AG09309 (cell line): Measurements from ENCODE around the gene MBD3L4.
"Not testable (repeated sequence)": the region's sequence is repeated elsewhere in the genome, so short reads cannot be mapped to it uniquely, and the experiment has no call there.

ENCODE experiments used
- DNase-seq: peaks from one replicate; pipeline ENCODE4 v3.0.0-alpha.2; 2010; ENCODE audit warnings: low read depth
- H3K4me3 ChIP-seq: 2 replicates; pipeline ENCODE4 v1.5.1; 2011; ENCODE audit warnings: mild to moderate bottlenecking, low read depth, low read length, moderate library complexity; ENCODE audit not compliant: control insufficient read depth
- TF ChIP-seq, protein P1 (sequence below): IDR thresholded peaks from 2 replicates; pipeline ENCODE4 v1.5.1; 2011; ENCODE audit warnings: mild to moderate bottlenecking, low read depth, low read length, inconsistent platforms; ENCODE audit not compliant: insufficient read depth, control insufficient read depth; ENCODE audit errors: missing control alignments

The MBD3L4 gene

DNA sequence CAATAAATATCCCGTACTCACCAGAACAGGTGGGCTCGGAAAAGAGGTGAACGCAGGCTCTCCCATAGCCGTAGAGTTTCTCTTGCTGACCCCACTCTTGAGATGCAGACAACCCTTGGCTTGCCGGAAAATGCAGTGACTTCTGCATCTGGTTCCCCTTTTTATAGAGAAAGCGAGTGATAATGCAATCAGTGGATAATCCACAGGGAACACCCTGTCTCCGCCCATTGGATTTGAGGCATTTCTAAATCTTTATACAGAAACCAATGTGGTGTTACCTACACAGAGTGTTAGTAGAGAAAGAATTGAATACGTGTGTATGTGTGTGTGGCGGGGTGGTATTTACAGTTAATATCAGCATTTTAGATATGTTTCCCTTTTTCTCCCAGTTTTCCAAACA is at the start of gene MBD3L4:
Gene MBD3L4 (minus strand): TSS at position 101 of the 400 bp plus-strand sequence. CDS start 35 bp downstream, at position 66.
- H3K4me3 ChIP-seq, DNase-seq: not testable (repeated sequence)

DNA sequence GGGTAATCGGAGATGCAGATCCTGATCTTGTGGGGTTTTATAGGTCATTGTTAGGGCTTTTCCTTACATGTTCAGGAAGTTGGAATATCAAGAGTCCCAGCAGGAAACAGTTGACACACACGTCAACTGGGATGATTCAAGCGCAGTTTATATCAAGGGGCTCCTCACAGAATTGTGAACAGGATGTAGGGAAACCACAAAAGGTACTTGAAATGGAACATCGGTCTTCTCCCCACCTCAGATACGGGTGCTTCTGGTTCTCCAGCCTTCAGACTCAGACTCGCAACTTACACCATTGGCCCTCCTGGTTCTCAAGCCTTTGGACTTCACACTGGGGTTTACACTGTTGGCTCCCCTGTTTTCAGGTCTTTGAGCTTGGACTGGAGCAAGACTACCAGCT is 49.0 kb upstream of the MBD3L4 start:
- TF ChIP-seq, protein P1, sequence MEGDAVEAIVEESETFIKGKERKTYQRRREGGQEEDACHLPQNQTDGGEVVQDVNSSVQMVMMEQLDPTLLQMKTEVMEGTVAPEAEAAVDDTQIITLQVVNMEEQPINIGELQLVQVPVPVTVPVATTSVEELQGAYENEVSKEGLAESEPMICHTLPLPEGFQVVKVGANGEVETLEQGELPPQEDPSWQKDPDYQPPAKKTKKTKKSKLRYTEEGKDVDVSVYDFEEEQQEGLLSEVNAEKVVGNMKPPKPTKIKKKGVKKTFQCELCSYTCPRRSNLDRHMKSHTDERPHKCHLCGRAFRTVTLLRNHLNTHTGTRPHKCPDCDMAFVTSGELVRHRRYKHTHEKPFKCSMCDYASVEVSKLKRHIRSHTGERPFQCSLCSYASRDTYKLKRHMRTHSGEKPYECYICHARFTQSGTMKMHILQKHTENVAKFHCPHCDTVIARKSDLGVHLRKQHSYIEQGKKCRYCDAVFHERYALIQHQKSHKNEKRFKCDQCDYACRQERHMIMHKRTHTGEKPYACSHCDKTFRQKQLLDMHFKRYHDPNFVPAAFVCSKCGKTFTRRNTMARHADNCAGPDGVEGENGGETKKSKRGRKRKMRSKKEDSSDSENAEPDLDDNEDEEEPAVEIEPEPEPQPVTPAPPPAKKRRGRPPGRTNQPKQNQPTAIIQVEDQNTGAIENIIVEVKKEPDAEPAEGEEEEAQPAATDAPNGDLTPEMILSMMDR, result no peak
- no peak overlapping the region for H3K4me3 ChIP-seq
- DNase-seq, result no peak

DNA sequence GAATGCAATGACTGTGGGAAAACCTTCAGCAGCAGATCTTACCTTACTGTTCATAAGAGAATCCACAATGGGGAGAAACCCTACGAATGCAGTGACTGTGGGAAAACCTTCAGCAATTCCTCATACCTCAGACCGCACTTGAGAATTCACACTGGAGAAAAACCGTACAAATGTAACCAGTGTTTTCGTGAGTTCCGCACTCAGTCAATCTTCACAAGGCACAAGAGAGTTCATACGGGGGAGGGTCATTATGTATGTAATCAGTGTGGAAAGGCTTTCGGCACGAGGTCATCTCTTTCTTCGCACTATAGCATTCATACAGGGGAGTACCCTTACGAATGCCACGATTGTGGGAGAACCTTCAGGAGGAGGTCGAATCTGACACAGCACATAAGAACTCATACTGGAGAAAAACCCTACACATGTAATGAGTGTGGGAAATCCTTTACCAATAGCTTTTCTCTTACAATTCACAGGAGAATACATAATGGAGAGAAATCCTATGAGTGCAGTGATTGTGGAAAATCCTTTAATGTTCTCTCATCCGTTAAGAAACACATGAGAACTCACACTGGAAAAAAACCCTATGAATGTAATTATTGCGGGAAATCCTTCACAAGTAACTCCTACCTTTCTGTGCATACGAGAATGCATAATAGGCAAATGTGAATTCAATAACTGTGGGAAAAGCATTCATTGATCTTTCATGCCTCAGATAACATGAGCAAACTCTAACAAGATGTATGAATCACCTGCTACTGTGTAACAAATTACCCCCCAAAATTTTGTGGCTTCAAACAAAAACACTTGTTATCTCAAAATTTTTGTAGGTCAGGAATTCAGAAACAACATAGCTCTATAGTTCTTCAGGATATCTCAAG is 43.3 kb upstream of the MBD3L4 start:
- no peak for DNase-seq
- TF ChIP-seq, protein P1, result no peak
- no peak overlapping the region for H3K4me3 ChIP-seq

DNA sequence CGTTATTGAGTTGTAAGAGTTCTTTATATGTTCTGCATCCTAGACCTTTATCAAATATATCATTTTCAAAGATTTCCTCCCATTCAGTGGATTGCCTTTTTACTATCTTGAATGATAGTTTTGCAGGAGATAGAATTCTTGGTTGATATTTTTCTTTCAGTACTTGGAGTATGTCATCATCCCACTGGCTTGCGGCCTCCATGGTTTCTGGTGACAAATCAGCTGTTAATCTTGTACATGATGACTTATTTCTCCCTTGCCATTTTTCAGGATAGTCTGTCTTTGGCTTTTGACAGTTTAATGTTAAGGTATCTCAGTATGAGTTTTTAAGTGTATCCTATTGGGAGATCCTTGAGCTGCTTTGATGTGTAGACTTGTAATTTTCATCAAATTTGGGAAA is 38.0 kb upstream of the MBD3L4 start:
- no peak for DNase-seq
- TF ChIP-seq, protein P1, result no peak
- H3K4me3 ChIP-seq, result no peak overlapping the region

DNA sequence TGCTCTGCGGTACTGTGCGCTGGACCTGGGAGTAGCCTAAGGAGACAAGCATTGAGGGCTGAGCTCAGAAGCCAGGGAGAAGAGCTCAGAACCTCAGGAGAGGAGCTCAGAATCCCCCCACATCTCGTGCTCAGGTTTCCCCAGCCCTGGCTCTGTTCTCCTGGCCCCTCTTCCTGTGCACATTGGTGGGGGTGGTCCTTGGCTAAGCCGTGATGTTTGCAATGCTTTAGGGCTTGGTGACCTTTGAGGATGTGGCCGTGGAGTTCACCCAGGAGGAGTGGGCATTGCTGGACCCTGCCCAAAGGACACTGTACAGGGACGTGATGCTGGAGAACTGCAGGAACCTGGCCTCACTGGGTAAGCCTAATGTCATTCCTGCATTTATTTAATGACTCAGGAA is 36.2 kb upstream of the MBD3L4 start:
- H3K4me3 ChIP-seq, result no peak overlapping the region
- DNase-seq, result no peak
- TF ChIP-seq, protein P1, result no peak

DNA sequence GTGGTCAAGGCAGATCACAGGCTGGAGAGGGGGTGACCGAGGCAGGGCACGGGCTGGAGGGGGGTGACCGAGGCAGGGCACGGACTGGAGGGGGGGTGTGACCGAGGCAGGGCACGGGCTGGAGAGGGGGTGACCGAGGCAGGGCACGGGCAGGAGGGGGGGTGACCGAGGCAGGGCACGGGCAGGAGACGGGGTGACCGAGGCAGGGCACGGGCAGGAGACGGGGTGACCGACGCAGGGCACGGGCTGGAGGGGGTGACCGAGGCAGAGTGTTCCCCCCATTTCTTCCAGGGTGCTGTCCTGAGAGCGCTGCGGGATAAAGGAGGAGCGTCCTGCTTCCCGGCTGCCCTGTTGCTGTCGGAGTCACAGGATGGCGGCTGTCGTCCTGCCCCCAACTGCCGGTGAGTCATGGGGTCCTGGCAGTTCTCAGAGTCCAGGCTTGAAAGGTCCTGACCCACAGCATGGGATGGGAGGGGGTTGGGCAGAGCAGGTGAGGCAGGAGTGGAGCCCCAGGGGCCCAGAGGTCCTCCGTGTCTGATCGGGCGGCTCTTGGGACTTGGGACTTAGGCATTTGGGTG is 34.8 kb upstream of the MBD3L4 start:
- no peak overlapping the region for H3K4me3 ChIP-seq
- TF ChIP-seq, protein P1, result no peak
- no peak for DNase-seq

DNA sequence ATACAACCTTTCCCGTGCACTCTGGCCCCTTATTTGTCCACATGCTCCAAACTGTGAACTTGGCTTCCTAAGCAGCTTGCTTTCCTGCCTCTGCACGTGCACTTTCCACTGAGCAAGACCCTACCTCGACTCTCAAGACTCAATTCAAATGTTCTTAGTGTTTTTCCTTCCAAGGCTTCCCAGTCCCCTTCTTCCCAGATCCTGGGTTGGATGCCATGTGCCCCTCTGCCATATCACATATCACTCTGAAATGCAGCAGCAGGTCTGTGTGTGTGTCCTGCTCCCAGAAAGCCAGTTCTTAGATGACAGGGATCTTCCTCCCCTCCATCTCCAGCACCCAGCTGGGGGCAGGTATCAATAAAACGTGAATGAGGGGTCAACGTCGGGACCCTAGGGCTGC is 32.6 kb upstream of the MBD3L4 start:
- H3K4me3 ChIP-seq, result no peak overlapping the region
- no peak for DNase-seq
- TF ChIP-seq, protein P1, result no peak
